T1000 (cell line): ENCODE data around the gene CRABP1.

ENCODE experiments used
- DNase-seq: peaks from one replicate; lab custom pipeline; 2025; ENCODE audit warnings: mixed read lengths; lab: John Stamatoyannopoulos, UW

Gene CRABP1

DNA sequence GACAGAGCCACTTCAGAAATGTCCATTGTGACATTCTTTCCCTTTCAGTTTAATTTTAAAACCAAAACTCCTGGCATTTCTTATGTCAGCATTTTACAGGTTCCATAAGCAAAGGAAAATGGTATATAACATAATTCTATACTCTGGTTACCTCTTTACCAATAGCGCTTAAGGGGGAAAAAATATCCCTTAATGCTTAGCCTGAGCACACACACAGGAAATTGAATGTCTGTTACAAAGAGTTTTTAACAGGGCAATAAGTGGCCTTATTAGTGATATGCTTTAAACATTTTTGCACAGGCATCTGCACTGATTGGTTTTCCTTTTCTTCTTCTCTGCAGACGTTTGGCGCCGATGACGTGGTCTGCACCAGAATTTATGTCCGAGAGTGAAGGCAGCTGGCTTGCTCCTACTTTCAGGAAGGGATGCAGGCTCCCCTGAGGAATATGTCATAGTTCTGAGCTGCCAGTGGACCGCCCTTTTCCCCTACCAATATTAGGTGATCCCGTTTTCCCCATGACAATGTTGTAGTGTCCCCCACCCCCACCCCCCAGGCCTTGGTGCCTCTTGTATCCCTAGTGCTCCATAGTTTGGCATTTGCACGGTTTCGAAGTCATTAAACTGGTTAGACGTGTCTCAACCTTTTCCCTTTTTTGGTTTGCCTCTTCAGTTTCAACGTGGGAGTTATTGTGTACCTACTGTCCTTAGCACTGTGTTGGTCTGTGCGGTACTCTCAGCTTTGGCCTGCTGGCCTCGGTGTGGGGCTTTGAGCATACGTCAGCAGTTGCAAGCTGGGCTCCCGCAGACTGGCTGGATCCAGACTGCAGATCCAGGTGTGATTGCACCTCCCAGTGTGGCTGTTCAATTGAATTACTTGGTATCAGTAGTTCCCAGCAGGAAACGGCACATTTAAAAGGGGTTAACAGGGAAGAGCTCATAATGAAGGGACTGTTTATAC is 7.7 kb downstream of the CRABP1 start:
- no peak for DNase-seq

DNA sequence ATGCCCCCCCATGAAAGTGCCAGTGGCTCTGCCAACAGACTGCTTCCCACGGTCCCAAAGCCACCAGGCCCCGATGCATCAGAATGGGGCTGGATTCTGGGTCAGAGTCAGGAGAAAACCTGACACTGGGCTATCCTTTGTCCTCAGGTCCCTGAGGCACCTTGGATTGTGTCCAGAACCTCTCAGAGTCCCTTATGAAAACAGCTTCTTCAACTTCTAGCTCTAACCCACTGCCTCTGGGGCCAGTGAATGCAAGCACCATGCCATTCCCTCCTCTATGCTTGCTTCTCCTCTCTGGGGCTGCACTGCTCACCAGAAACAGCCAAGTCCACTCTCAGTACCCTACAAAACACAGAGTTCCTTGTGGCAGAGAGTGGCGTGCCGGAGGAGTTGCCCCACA is 9.9 kb downstream of the CRABP1 start:
- DNase-seq, result no peak

DNA sequence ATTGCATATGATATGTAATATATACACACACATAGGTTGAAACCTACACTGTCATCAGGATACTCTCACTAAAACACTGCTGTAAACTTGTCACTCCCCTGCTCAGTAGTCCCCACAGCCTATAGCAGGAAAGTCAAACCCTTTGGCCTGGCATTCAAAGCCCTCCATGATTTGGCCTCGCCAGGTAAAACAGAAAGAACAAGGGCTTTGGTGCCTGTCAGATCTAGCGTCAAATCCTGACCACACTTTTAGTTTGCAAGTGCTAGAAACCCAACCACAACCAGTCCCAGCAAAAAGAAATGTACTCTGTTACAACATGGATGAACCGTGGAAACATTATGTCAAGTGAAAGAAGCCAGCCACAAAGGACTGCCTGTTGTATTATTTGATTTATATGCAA is 11.4 kb downstream of the CRABP1 start:
- no peak for DNase-seq

DNA sequence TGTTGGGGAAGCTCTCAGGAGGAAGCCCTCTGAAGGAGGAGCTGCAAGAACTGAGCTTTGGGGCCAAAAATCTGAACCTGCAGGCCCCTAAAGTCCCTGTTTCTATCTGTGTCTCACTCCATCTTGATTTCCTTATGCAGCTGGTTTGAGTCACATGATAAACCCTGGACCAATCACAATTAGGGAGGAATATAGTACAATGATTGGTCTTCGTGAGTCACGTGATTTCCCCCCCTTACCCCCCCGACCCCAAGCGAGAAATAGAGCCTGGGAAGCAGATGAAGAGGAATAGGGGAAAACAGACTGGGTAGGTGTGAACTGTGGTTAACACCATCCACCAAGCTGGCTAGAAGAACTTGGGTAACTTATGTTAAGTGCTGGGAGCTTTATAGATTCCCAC is 12.9 kb downstream of the CRABP1 start:
- no peak for DNase-seq

DNA sequence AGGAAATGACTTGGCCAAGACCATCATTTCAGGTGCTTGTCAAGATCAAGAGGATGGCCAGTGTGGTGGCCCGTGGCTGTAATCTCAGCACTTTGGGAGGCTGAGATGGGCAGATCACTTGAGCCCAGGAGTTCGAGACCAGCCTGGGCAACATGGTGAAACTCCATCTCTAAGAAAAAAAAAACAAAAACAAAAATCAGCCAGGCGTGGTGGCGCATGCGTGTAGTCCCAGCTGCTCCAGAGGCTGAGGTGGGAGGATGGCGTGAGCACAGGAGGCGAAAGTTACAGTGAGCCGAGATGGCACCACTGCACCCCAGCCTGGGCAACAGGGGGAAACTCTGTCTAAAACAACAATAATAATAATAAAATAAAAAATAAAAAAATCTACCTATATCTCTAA is 15.0 kb downstream of the CRABP1 start:
- DNase-seq, result no peak

DNA sequence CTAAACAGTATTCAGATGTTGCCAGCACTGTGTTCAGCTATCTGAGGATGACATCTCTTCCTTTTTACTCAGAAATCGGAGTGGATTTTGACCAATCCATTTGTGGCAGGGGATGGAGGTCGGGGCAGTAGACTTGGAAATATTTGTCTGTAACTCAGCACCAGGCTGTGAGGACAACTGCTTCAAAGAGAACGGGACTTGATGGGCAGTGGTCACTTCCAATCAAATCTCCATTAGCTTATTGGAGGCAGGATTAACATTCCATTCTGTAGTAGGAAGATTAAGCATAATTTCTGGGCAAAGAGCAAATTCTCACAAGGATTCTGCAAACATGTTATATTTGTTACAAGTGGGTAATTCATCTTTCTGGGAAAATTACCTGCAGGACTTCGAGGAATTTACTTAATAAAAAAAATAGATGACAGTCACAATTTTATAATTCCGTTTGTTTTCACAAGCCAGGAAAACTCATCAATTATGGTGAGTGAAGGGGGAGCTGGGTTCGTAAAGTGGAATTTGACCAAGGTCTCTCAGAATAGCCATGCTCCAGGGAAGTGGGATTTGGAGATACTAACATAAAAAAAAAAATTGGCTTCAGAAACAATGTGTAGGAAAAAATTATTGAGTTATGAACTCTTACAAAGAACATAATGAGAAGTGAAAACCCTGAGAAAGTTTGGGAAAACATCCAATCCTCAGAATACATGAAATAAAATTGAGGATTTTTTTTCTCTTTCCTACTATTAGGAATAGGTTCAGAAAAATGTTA is 18.1 kb downstream of the CRABP1 start:
- no peak for DNase-seq

DNA sequence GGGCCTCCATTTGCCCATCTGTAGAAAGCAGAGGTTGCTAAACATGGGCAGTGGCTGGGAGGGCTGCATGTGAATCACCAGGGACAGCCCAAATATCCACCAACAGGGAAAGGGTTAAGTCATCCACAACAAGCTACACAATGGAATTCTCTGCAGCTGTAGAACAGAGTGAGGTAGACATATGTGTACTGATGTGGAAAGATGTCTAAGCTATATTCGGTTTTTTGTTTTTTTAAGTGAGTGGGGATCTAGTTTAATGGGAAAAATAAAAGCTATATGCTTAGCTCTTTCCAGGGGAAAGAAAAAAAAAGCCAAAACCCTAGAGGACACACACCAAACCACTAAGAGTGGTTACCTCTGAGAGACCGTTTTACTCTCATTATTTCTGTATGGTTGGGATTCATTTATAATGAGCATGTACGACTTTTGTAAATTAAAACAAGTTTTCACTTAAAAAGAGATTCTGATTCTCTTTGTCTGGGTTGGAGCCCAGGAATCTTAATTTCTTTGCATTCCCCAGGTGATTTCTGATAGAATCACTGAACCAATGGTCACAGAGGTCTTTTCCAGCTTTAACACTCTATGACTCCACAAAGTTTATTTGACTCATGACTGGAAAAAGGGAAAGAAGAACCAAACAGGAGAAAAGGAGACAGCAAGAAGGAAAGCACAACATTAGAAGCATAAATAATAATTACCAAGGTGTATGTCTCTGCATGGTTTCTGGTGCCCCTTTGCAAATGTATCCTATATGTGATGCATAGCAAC is 19.1 kb downstream of the CRABP1 start:
- DNase-seq, result no peak

DNA sequence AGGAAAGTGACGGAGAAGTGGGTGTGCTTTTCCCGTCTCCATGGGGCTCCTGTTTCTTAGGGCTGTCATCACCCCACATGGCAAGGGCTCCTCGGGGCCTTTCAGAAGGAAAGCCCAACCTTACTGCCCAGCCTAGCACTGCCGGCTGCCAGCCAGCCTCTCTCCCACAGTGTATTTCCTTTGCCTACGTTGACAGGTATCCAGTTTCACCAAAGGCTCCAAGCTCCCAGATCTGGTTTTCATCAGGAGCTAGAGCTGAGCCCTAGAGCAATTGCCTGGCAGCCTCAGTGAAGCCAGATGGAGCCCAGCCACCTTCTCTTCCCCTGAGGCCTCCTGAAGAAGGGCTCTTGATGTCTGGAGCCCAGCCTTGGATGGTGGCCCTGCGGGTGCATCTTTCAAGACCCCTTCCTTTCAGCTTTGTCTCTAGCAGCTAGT is 20.2 kb downstream of the CRABP1 start:
- no peak for DNase-seq

DNA sequence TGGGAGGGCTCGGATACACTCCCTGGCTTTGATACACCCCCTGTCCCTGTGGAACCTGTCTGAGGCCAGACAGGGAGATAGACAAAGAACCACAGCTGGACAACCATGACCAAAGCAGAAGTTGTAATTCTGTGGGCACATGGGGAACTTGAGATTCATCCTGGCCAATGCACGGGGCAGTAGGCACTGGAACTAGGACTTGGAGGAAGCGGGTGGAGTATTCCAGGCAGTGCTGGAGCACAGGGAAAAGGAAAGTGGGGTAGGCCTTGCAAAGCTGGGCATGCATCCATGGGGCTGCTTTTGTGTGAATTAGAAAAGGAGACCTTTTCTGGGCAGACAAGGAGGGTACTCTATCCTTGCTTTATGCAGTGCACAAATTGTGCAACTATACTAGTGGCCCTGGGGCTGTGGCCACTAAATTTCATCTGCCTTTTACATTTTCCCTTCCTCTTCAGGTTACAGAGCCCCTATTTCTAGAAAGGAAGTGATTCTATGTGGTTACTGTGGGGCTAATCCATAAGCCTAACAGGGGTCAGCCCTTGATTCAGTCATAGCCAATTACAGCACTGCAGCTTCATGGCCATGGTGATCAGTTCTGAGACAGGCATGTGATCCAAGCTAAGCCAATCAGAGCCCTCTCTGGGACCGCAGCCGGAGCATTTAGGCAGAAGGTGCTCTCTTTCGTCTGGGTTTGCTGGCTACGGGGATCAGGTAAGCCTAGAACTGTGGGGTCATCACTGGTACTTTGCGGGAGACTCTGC is 21.0 kb downstream of the CRABP1 start:
- DNase-seq, result no peak

DNA sequence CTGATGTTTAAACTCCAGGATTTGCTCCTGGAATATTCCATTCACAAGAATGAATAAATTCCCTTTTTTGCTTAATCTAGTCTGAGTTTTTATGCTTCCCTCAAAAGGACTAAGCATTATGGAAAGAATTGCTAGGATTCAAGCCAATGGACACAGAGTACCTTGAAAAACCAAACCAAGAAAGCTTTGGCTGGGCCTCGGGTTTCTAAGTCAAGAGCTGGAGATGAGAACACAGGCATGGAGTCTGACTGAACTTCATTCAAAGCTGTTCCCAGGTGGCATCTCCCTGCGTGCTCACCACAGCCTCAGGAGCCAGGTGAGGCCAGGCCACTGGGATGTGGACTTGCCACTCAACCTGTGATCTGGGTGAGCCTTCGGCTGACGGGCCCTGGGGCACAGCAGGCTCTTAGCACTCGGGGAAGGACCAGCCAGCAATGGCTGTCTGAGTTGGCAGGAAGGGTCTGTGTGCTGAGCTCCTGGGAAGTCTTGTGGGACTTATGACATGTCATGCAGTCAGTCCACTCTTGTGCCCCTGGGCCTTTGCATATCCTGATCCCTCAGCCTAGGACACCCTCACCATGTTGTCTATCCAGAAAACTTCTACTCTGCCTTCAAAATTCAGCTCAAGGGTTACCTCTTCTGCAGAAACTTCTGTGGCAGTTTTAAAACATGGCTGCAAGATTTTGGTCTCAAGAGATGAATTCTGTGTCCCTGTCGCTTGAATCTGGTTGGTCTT is 21.8 kb downstream of the CRABP1 start:
- no peak for DNase-seq

DNA sequence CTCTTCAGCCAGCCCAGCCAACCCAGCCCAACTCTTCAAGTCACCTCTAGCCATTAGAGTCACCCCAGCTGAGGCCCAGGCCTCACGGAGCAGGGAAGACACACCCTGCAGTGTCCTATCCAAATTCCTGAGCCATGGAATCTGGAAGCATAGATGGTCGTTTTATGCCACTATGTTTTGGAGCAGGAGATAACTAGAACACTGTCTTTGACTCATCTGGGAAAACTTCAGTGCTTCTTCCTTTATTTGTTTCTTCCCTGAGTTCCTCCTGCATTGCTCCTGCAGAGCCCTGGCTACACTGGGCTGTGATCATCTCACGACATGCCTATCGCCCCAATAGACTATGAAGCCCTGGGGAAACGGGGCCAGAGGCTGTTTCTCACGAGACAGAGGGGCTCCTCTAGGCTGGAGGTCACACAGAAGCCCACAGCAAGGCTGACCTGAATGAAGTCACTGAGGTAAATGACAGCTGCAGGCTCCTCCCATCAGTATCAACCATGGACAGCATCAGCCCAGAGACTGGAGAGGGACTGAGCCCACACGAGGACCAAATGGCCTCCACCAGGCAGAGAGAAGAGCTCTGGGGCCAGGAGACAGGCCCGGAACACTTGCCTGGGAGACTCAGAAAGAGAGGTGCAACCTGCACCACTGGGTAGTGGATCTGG is 22.7 kb downstream of the CRABP1 start:
- no peak for DNase-seq

DNA sequence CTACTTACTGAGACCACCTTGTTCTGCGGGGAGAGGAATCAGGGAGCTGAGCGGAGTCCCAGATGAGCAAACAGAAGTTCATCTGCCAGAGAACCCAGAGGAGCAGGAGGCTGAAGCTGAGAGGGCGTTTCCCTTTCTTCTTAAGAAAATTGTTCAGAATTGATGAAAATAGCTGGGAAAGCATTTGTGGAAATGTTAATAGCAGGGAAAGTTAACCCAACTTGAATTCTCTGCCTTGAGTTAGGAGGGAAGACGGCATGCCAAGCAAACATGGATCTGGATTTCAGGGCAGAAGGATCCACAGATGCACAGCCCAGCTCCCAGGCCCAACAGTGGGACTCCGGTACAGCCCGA is 23.2 kb downstream of the CRABP1 start:
- no peak for DNase-seq

DNA sequence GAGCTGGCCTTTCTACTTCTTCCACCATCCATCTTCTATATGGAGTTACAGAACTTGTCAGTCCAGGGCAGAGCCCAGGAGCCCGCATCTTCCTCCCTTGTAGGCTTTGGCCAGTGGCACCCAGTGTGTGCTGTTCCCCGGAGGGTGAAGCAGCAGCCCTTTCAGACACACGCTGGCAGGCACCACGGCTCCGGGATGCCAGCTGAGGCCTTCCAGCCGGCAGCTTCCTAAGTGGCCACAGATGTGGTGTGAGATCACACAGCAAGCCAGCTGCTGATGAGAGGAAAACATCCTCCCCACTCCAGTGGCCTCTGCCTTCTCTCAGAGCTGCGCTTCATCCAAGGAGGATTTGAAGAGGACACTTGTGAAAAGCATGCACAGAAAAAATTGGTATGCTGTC is 24.1 kb downstream of the CRABP1 start:
- DNase-seq, result no peak

DNA sequence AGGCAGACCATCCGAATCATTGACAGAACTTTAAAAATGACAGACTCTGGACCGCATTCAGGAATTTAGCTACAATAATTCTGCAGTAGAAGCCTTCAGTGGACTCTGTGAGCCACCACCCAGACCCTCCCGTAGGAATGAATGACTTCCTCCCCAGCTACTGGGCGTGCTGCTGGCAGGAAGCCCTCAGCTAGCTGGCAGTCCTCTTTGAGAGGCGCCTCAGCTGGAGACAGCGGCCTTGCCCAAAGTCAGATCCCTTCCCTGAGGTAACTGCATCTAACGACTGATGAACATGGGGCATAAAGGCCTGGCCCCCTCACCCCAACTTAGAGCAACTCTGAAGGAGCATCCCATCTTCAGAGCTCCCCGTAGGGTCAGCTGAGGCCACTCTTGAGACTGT is 25.8 kb downstream of the CRABP1 start:
- DNase-seq, result no peak

DNA sequence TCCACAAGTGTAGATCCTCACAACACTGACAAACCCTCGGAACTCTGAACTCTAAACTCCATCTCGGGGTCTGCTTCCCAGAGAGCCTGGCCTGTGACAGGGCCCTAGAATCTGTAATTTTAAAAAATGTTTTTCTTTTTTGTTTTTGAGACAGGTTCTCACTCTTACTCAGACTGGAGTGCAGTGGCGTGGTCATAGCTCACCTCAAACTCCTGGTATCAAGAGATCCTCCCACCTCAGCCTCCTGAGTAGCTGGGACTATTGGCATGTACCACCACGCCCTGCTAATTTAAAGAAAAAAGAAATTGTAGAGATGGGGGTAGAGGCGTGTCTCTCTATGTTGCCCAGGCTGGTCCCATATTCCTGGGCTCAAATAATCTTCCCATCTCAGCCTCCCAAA is 26.2 kb downstream of the CRABP1 start:
- no peak for DNase-seq

DNA sequence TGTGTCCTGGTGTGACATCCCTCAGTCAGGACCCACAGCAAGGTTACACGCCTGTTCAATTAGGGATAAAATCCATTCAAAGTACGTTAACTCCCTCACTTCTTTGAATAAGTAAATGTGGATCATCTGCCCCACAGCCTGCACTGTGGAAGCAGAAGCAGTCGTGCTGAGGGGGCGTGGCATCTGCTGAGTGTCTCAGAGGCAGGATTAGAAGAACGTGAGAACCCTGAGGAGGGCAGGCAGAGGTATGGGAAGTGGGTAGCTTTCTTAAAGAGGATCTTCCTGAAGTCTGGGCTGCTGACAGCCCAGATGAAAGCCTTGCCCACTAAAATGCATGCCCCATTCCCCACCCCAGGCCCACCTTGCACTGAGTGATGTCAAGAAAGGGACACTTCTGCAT is 28.5 kb downstream of the CRABP1 start:
- no peak for DNase-seq

DNA sequence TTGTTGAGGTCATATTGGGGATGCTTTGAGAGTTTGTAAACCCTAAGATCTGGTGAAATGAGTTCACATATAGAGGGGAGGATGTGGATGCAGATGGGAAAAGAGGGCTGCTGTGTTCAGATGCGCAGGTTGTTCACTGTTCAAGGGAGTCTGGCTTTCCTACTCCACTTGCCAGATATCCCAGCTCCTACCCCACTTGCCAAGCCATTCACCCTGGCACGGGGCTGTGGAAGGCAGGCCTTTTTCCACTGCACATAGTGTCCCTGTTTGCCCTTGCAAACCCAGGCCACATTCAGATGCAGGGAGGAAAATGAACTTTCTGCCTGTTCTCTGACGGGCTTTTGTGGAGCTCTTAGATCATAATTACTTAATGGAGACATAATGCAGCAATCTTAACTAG is 29.0 kb downstream of the CRABP1 start:
- no peak for DNase-seq

DNA sequence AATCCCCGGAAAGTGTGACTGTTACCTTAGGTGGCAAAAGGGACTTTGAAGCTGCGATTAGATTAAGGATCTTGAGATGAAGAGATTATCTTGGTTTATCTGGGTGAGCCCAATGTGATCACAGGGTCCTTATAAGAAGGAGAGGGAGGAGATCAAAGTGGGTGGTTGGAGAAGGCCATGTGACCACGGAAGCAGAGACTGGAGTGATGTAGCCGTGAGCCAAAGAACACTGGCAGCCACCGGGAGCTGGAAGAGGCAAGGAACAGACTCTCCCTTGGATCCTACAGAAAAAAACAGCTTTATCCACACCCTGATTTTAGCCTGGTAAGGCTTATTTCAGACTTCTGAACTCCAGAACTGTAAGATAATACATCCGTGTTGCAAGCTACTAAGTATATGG is 29.9 kb downstream of the CRABP1 start:
- no peak for DNase-seq

DNA sequence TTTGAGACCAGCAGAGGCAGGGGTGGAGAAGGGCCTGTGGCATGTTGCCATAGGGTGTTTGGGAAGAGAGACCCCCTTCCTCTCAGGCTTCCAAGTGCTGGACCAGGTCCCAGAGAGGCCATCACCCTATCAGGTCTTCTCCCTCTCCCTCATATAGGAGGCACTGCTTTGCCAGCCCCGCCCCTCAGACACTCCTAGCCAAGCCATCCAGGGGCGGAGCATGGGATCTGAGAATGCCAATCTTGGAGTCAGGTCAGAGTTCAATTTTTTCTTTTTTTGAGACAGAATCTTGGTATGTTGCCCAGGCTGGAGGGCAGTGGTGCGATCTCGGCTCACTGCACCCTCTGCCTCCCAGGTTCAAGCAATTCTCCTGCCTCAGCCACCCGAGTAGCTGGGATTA is 32.7 kb downstream of the CRABP1 start:
- no peak for DNase-seq
